HUDEP-2 (cell line): ENCODE data around the gene USP31.
A peak's percentile ranks its signal among the peaks of the same experiment; 100 is the strongest.
"Not testable (repeated sequence)": the region's sequence is repeated elsewhere in the genome, so short reads cannot be mapped to it uniquely, and the experiment has no call there.

Experiments
- DNase-seq, 76 experiments: peaks; one replicate each; lab custom pipeline; 2025; ENCODE audit not compliant: unreplicated experiment in 76 of 76; lab: John Stamatoyannopoulos, UW

USP31 gene

DNA sequence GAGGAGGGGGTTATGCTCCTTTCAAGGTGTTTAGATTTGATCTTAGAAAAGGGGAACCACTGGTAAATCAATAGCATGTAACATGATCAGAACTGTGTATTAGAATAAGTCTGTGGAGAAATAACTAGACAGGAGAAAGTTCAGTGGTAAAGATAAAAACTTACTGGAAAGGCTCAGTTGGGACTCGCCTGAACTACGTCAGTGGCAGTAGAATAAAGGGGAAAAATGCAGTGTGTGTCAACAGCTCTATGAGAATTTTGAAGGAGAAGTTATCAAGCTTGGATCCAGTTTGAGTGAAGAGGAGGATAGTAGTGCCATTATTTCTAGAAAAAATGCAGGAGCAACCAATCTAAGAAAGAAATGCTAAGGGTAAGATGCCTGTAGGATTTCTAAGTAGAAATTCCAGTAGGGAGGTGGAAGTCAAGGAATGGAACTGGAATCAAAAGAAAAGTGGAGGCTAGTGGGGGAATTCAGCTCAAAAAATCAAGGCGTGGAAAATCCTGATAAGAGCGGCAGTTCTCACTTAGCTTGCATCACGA, 48.2 kb downstream of the USP31 start:
- DNase-seq, result no peak

DNA sequence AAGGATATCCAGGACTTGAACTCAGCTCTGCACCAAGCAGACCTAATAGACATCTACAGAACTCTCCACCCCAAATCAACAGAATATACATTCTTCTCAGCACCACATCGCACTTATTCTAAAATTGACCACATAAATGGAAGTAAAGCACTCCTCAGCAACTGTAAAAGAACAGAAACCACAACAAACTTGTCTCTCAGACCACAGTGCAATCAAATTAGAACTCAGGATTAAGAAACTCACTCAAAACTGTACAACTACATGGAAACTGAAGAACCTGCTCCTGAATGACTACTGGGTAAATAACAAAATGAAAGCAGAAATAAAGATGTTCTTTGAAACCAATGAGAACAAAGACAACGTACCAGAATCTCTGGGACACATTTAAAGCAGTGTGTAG, 52.8 kb downstream of the USP31 start:
- not testable (repeated sequence) for DNase-seq

DNA sequence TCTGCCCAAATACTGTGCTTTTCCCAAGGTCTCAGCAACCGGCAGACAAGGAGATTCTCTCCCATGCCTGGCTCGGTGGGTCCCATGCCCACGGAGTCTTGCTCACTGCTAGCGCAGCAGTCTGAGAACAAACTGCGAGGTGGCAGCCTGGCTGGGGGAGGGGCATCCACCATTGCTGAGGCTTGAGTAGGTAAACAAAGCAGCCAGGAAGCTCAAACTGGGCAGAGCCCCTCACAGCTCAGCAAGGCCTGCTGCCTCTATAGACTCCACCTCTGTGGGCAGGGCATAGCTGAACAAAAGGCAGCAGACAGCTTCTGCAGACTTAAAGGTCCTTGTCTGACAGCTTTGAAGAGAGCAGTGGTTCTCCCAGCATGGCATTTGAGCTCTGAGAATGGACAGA, 55.1 kb downstream of the USP31 start:
- DNase-seq, result not testable (repeated sequence)

DNA sequence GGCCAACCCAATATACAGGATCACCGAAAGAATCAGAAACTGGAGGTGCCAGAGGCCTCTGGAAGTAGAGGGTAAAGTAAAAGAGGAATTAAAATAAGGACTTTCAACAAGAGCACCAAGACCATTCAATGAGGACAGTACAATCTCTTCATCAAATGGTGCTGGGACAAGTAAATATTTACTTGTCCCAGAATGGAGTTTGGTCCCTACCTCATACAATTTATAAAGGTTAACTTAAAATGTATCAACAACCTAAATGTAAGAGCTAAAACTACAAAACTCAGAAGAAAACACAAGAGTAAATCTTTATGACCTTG, 56.5 kb downstream of the USP31 start:
- DNase-seq, result no peak

DNA sequence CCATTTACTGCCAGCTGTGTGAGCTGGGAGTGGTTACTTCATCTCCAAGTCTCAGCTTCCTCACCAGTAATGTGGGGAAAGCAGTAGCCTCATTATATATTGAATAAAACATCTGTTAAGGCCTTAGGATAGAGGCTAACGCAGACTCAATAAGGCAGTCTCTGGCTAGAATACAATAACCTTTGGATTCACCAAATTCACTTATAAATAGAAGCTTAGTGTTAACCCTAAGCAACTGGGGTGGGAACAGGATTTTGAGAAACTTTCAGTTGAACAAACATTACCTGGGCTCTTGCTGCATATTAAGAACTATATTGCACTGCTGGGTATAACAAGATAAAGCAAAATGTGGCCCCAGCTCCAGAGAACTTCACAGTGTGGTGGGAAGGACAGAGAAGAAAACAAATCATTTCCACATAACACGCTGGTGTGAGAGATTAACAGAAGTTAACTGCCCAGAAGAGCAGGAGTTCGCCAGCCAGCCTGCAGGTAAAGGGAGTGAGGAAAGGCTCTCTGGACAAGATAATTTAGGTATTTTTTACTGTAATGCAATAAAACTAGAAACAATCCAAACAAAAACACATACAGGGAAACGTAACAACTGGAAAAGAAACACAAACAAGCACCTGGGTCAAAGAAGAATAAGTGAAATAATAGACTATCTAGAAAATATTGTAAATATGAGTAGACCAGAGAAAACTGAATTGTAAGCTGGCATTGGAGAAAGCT, 57.0 kb downstream of the USP31 start:
- no peak for DNase-seq

DNA sequence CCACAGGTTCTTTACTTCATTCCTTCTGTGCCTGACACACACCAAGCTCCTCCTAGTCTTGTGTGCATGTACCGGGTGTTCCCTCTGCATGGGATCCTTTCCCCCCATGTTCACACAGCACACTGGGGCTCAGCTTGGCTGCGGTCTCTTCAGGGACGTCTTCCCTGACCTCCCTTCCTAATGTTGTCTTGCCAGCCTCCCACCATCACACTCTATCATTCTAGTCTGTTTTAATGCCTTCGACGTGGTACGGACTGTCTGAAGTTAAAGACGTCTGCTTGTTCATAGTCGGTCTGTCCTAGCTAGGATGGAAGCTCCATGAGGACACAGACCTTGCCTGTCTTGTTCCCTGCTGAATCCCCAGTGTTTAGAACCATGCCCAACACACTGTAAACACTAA, 60.1 kb downstream of the USP31 start:
- DNase-seq, result no peak

DNA sequence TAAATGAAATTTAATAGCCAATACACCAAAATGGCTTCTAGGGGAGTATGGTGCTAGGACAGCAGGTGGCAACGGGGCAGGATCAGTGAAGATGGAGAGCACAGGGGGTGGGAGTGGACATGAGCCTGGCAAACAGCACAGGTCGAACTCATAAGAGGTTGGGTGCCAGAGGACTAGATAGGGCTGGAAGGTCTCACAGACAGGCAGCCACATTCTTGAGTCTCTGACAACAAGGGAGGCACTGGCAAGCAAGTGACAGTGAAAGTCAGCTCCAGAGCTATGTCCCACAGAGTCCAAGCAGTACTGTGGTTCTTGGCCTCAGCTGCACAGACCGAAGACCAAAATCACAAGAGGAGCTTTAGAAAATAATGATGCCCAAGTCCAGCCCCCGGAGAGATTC, 61.2 kb downstream of the USP31 start:
- DNase-seq, result no peak

DNA sequence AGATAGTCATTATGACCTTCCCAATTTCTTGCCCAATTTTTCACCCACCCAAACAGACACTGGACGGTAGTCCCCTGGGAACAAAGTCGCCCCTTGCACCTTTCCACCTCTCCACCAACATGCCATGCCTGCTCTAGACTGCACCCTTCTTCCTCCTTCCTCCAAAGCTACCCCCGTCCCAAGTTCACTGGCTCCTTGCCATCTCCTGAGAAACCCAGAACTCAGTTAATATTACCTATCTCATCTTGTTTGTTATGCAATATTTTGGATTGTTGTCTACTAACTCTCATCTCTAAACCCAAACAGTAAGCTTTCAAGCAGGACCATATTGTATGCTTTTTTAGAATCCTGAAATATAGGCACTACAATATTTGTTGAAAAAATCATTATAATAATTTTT, 63.3 kb downstream of the USP31 start:
- no peak for DNase-seq

DNA sequence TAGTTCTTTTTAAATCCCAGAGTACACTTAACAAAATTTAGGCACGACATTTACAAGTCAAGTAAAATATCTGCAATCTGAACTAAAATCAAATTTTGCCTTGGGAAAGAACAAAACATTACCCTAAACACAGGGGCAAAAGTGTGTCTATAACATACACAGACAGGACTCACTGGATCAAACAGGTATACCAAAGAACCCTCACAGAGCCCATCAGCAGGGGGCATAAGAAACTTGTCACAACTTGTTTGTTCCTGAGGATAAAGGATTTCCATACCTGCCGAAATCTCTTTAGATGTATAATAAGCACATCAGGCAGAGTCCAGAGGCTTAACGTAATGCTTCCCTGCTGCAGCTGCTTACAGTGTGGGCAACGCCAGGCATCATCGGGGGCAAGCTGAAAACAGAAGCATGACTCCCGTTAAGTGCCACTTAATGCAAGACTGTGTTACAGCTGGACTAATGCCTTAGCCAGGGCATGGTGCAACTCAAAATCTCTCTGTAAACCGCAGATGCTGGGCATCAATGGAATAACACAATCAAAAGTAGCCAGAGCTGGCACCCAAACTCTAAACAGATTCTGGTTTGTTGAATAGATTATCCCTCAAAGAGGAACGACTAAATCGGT, 67.0 kb downstream of the USP31 start:
- no peak for DNase-seq

DNA sequence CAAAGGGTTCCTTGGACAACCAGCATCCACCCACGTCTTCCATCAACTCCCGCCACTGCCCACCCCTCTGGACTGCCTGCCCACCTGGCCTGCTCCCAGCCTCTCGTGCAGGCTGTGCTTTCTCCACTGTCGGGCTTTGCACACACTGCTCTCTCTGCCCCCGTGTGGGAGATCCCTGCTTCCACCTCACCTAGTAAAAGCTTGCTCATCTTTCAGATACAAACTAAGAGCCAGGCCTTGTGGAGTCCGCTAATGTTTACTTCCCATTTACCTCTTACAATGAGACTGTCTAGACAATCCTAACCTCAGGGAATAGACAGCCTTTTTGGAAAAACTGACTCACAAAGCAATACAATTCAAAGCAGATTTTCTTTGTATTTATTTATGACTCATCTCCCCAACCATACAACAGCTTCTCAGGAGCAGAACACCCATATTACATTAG, 67.6 kb downstream of the USP31 start:
- no peak for DNase-seq

DNA sequence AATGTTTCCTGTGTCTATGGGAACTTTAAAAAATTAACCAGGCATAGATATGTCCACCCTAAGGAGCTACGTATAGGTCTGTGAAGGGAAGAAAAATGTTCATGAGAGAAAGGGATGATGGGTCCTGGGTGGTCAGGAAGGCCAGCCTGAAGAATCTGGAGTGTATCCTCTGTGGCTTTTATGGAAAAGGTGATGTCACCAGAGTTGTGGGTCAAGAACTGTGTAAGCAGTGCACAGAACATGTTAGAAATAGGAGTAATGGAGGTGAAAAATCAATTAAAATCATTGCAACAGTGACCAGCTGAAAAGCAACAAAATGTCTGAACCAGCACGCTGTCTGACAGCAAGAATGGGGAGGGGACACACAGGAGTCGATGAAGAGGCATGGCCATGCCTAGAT, 68.5 kb downstream of the USP31 start:
- DNase-seq, result no peak

DNA sequence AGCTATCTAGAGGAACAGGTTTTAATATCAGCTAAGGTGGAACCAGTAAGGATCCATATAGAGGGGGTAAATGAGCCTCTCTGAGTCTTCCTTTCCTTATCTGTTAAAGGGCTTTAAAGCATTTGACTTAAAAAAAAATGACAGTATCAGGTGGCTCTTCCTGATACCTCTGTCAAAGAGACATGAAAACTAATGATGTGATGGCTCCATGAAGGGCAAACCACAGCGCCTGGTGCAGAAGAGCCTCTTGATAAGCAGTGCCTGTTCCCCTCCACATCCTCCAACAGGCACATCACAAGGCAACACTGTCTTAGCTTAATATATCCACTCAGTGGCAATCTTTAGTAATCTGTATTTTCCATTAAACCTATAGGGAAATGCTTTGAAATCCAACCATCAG, 68.9 kb downstream of the USP31 start:
- DNase-seq, result peak in 4 of 76 experiments; percentile 6 to 25 (median 16)

DNA sequence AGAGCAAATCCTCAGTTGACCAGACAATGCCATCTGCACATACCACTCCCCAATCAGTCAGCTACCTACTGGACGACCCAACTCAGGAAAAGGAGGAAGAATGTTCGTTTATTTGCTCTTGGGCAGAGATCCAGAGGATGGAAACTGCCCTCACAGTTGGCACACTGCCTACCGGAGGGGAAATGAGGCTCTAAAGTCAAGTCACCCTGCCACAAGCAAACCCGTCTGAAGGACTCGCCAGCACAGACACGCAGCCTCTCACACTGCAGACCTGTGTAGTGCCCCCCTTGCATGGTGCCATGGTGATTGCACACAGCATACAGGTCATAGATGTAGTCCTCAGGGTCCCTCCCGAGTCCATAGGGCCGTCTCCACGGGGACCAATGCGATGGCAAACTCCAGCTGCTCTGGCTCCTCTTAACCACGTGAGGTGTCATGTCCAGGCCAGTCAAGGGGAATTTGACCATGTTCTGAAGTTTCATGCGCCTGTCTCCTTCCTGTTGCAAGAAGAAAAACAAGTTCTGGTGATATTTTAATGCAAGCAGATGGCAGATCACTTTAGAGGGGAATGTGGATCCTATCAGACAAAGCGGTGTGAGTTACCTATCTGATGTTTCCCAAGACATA, 69.5 kb downstream of the USP31 start:
- no peak for DNase-seq

DNA sequence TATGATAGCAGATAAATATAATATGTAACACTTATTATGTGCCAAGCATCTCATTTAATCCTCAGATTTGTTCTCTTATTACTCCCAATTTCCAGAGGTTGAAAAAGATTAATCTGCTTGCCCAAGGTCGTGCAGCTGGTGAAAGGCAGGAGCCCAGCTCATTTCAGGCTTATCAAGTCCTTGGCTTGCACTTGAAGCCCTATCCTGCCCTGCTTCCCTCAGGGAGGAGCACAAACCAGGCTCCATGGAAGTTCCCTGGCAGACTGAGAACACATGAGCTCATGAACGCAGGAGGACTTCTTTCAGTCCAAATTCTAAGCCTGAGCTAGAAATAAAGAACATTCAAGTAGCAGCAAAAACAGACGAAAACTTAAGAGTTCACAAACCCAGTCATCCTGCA, 74.8 kb downstream of the USP31 start:
- no peak for DNase-seq

DNA sequence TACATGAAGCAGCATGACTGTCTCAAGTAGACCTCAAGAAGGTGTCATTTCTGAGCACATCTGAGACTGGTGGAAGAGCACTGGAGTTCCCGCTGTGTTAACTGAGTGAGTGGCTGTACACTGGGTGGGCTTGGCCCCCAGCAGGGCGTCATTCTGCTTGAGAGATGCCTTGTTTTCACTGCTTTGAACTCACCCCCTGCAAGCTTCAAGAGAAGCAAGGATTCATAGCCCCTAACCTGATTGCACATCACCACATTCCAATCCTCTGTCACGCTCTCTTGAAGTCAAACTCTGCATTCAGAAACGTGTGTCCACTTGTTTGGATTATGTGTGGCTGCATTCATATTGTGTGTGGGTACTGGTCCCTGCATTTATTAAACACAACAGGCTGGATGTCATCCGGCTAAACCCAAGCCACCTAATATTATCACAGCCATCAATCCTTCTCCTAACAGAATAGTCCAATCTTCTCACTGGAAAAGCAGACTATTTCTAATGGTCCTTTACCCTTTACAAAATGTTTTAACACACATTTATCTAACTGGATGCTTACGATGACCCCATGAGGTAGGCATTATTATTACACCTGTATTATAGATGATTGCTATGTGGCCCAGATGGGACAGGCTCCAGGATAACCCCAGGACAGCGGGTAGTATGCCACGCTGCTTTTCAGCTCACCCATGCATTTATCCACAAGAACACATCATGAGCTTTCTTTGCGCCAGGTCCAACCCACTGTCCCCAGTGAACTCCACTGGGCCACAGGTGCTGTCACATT, 76.3 kb downstream of the USP31 start:
- DNase-seq, result no peak

DNA sequence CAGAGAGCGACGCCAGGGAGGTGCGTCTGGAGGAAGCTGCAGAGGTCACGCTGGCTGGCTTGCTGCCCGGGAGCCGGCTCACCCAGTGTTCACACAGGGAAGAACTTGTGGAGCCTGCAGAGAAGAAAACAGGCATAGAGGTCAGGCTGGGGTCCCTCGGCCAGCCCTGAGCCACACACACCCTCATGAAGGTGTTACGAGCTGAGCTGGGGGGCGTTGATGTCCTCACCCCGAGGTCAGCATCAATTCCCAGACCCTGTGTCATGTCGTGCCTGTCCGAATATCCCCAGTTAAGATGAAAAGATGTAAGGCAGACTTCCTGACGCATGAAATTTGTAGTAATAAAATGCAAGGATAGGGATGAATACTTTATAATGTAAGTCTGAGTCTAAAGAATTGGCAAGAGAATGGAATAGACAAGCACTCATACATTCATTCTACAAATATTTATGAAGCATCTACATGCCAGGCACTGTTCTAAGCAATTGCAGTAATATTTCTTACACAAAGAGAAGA, 77.1 kb downstream of the USP31 start:
- DNase-seq, result no peak

DNA sequence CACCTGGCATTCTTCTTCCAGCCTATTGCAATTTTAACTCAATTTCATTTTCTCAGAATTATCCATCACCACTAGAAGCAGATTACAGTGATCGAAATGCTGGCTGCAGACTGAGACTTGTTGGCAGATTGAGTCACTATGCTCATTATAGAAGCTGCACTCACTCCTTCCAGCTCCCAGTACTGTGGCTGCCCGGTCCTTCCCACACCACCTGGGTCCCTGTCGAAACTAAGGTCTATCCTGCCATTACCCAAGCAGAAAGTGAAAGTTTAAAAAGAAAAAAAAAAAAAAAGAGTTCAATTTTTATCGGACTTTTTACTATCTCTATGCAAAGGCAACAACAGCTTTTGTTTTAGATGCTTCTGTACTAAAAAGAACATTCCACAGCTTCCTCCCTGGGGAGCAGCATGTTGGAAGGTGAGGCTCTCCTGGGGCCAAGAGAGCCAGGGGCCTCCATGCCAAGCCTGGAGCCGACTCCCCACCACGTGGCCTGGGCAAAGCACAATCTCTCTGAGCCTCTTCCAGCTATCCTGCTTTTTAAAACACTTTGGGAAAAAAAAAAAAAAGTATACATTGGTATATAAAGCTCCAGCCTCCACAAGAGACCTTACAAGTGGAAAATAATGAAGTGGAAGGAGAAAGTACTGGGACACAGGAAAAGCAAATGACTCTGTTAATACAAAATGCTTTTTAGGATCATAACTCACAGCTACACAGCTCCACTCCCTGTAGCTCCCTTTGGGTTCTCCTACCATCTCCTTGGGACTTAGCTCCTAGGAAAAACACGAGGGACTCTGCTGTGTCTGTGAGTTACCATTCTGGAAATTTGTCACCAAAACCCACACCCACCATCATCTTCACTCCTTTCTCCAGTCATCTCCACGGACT, 77.8 kb downstream of the USP31 start:
- no peak for DNase-seq

DNA sequence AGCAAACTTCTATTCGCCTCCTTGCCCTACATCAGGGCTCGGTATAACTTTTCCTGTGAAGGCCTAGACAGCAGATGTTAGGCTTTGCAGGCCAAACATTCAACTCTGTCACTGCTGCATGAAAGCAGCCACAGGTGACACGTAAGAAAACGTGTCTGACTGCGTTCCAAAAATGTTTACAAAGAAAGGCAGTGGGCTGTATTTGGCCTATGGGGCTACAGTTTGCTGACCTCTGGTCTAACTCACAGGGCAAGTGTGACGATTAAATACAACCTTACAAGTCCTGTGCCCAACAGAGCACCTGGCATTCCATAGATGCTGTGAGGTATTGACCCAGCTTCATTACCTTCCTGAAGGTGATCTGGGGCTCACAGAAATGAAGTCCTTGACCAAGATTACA, 79.4 kb downstream of the USP31 start:
- DNase-seq, result no peak

DNA sequence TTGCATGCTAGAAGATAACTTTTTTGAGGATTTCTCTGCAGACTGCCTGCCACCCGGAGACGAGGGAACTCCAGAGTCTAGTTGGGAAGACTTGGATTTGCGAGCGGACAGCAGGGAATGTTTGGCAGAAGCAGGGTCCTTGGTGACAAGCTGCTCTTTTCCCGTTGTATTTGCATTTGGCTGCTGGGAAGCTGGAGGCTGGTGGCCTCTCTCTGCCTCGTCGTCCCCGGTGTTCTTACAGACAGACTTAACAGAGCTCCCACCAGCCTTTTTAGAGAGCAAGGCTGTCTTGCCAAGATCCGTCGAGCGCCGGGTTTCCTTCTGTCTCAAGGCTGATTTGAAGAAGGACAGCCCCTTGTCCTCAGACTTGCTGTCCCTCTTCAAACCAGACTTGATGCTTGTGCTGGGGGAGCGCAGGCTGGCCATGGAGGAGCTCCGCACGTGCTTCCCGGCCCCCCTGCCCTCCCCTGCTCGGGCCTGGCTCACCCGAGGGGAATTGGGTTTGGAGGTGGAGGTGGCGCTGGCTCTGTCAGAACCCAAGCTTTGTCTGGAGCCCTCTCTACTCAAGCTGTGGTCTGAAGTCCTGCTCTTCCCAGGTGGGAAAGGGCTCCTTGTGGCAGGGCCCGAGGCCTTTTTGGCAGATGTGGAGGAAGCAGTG, 81.0 kb downstream of the USP31 start:
- no peak for DNase-seq

DNA sequence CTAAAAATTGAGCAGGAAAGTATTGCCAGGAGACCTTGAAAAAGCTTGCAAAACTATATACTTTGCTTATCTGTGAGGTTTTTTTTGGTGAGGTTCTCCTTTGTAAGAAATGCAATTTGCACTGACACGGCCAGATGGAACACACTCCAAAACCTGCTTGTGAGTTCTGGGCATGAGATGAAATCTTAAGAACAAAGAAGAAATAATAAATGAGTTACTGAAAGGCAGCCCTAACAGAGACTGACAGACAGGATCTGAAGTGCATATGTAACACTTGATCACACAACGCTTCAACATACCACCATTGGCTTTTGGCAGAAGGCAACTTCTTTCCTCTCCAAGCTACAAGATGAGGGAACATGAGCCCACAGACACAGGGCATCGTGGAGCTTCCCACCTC, 82.6 kb downstream of the USP31 start:
- no peak for DNase-seq
